Measurements from ENCODE around the gene MAML2.

MAML2 gene

DNA sequence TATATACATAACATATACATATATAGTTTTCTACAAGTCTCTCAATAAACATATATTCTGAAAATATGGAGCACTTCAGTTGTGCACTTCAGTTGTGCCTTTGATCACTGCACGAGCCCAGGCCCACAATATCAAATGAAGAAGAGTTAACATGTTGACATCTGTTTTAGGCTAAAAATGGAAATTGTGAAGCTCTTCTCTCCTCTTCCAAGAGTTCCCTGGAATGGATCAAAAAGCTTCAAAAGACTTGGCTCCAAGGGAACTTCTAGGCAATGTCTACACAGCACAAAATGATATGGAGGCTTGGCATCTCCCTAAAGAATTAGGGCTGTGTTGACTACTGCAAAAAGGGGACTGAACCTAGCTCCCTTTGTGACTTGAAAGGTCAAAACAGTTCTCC lies 36.9 kb downstream of the MAML2 start:
- Histone ChIP-seq H3K9ac (ENCODE audit: low read depth, low read length) (no peak overlapping the region), H3K27me3 (ENCODE audit: insufficient read depth, low read length, poor library complexity) (no peaks in the 10 kb centered on the region), H3K4me3 (ENCODE audit: low read depth in 1 of 2, low read length in 2 of 2) (no peak overlapping the region), H3K4me1 (ENCODE audit: insufficient read depth, low read length) (no peaks in the 10 kb centered on the region), H3K79me2 (ENCODE audit: insufficient read depth, low read length) (no peaks in the 10 kb centered on the region; the same call in 1 of the 2 replicates), H4K20me1 (ENCODE audit: insufficient read depth, low read length) (no peaks in the 10 kb centered on the region), H3K9me3 (ENCODE audit: insufficient read depth, low read length, severe bottlenecking) (no peaks in the 10 kb centered on the region), H3K27ac (ENCODE audit: low read length) (no peak overlapping the region), H3K4me2 (ENCODE audit: insufficient read depth, low read length) (no peak overlapping the region), H3K36me3 (ENCODE audit: insufficient read depth, low read length) (no peaks in the 10 kb centered on the region), H2AFZ (ENCODE audit: low read depth, low read length) (no peak overlapping the region)
- ATAC-seq (ENCODE audit: insufficient read depth, low read depth) (no peak), DNase-seq (no peak)
- TF ChIP-seq, protein P1, sequence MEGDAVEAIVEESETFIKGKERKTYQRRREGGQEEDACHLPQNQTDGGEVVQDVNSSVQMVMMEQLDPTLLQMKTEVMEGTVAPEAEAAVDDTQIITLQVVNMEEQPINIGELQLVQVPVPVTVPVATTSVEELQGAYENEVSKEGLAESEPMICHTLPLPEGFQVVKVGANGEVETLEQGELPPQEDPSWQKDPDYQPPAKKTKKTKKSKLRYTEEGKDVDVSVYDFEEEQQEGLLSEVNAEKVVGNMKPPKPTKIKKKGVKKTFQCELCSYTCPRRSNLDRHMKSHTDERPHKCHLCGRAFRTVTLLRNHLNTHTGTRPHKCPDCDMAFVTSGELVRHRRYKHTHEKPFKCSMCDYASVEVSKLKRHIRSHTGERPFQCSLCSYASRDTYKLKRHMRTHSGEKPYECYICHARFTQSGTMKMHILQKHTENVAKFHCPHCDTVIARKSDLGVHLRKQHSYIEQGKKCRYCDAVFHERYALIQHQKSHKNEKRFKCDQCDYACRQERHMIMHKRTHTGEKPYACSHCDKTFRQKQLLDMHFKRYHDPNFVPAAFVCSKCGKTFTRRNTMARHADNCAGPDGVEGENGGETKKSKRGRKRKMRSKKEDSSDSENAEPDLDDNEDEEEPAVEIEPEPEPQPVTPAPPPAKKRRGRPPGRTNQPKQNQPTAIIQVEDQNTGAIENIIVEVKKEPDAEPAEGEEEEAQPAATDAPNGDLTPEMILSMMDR (IDR thresholded peaks at IDR 0.05; ENCODE audit: borderline replicate concordance, extremely low read depth, low read length, poor library complexity, severe bottlenecking), result no peak
- TF ChIP-seq EZH2 (IDR thresholded peaks at IDR 0.05; ENCODE audit: borderline replicate concordance, low read depth, low read length, severe bottlenecking), result no peak

DNA sequence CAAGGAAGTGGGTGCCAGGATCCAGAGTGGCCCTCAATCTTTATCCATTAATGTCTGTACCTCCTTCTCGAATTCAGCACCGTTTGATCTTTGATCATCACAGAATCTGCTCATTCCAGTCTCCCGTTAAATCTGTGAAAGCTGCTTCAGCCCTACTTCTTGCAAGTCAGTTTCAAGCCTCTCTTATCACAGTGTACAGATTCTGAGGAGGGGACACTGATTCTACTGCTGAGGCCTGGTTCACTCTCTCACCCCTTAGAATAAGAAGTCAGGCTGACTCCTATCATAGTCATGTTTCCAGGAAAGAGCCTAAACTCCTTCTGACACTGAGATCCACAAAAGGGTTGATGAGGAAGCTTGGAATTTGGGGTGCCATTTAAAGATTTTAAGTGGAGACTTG lies 39.0 kb downstream of the MAML2 start:
- Histone ChIP-seq H4K20me1 (ENCODE audit: insufficient read depth, low read length) (no peaks in the 10 kb centered on the region), H3K9me3 (ENCODE audit: insufficient read depth, low read length, severe bottlenecking) (no peaks in the 10 kb centered on the region), H3K4me3 (ENCODE audit: low read depth in 1 of 2, low read length in 2 of 2) (no peak overlapping the region), H2AFZ (ENCODE audit: low read depth, low read length) (no peak overlapping the region), H3K9ac (ENCODE audit: low read depth, low read length) (no peak overlapping the region), H3K4me1 (ENCODE audit: insufficient read depth, low read length) (no peaks in the 10 kb centered on the region), H3K27ac (ENCODE audit: low read length) (no peak overlapping the region), H3K4me2 (ENCODE audit: insufficient read depth, low read length) (no peak overlapping the region), H3K79me2 (ENCODE audit: insufficient read depth, low read length) (no peaks in the 10 kb centered on the region; the same call in 1 of the 2 replicates), H3K36me3 (ENCODE audit: insufficient read depth, low read length) (no peaks in the 10 kb centered on the region), H3K27me3 (ENCODE audit: insufficient read depth, low read length, poor library complexity) (no peaks in the 10 kb centered on the region)
- ATAC-seq (ENCODE audit: insufficient read depth, low read depth) (no peak), DNase-seq (no peak)
- TF ChIP-seq, protein P1 (IDR thresholded peaks at IDR 0.05; ENCODE audit: borderline replicate concordance, extremely low read depth, low read length, poor library complexity, severe bottlenecking), result no peak
- no peak for TF ChIP-seq EZH2 (IDR thresholded peaks at IDR 0.05; ENCODE audit: borderline replicate concordance, low read depth, low read length, severe bottlenecking)

DNA sequence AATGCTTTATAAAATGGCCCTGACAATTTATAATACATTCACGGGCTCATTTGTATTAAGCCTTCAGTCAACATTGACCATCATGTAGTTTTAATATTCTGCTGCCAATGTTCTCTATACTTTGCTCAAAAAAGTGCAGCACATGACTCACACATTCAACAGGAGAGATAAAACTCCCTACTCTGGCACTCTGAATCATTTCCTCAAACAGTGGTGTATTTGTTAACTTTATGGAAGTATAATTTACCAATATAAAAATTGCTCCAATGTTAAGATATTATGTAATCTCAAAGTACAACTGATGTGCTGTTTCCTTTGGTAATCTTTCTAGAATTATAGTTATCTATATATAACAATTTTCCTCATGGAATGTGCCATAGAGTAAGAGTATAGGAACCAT lies 39.9 kb downstream of the MAML2 start:
- DNase-seq, result no peak
- ATAC-seq (ENCODE audit: insufficient read depth, low read depth), result no peak
- H3K4me3 ChIP-seq (ENCODE audit: low read depth in 1 of 2, low read length in 2 of 2), result no peak overlapping the region
- H3K27me3 ChIP-seq (ENCODE audit: insufficient read depth, low read length, poor library complexity), result no peaks in the 10 kb centered on the region
- H3K36me3 ChIP-seq (ENCODE audit: insufficient read depth, low read length), result no peaks in the 10 kb centered on the region
- no peak overlapping the region for H3K9ac ChIP-seq (ENCODE audit: low read depth, low read length)
- no peak overlapping the region for H3K4me2 ChIP-seq (ENCODE audit: insufficient read depth, low read length)
- no peak overlapping the region for H2AFZ ChIP-seq (ENCODE audit: low read depth, low read length)
- TF ChIP-seq, protein P1 (IDR thresholded peaks at IDR 0.05; ENCODE audit: borderline replicate concordance, extremely low read depth, low read length, poor library complexity, severe bottlenecking), result no peak
- no peak for TF ChIP-seq EZH2 (IDR thresholded peaks at IDR 0.05; ENCODE audit: borderline replicate concordance, low read depth, low read length, severe bottlenecking)
- no peaks in the 10 kb centered on the region for H3K4me1 ChIP-seq (ENCODE audit: insufficient read depth, low read length)
- H4K20me1 ChIP-seq (ENCODE audit: insufficient read depth, low read length), result no peaks in the 10 kb centered on the region
- H3K27ac ChIP-seq (ENCODE audit: low read length), result no peak overlapping the region
- H3K79me2 ChIP-seq (ENCODE audit: insufficient read depth, low read length), result no peaks in the 10 kb centered on the region; the same call in 1 of the 2 replicates
- H3K9me3 ChIP-seq (ENCODE audit: insufficient read depth, low read length, severe bottlenecking), result no peaks in the 10 kb centered on the region

DNA sequence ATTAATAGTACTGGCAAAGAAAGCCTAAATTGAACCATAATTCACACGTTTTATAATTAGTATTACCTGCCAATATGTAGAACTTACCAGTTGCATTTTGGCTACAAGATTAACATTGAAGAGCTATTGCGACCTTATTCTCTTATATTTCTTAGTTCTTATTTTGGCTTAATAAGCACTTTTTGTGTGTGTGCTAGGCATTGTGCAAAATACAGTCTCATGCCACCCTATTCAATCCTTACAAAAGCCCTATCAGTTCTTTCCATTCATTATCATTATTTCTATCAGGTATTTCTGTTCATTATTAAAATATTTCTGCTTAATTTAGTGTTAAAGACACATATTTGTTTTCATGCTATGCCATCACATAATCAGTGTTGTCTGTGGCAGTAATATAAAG lies 41.2 kb downstream of the MAML2 start:
- no peaks in the 10 kb centered on the region; the same call in 1 of the 2 replicates for H3K79me2 ChIP-seq (ENCODE audit: insufficient read depth, low read length)
- no peak for ATAC-seq (ENCODE audit: insufficient read depth, low read depth)
- no peak overlapping the region for H3K4me3 ChIP-seq (ENCODE audit: low read depth in 1 of 2, low read length in 2 of 2)

More for the DNA sequence above, 41.2 kb downstream of the MAML2 start:
- no peak for DNase-seq
- no peaks in the 10 kb centered on the region for H3K27me3 ChIP-seq (ENCODE audit: insufficient read depth, low read length, poor library complexity)
- H4K20me1 ChIP-seq (ENCODE audit: insufficient read depth, low read length), result no peaks in the 10 kb centered on the region
- H2AFZ ChIP-seq (ENCODE audit: low read depth, low read length), result no peak overlapping the region
- no peak overlapping the region for H3K9ac ChIP-seq (ENCODE audit: low read depth, low read length)
- no peaks in the 10 kb centered on the region for H3K9me3 ChIP-seq (ENCODE audit: insufficient read depth, low read length, severe bottlenecking)
- no peaks in the 10 kb centered on the region for H3K4me1 ChIP-seq (ENCODE audit: insufficient read depth, low read length)
- no peak overlapping the region for H3K27ac ChIP-seq (ENCODE audit: low read length)
- no peak for TF ChIP-seq EZH2 (IDR thresholded peaks at IDR 0.05; ENCODE audit: borderline replicate concordance, low read depth, low read length, severe bottlenecking)
- TF ChIP-seq, protein P1 (IDR thresholded peaks at IDR 0.05; ENCODE audit: borderline replicate concordance, extremely low read depth, low read length, poor library complexity, severe bottlenecking), result no peak
- no peaks in the 10 kb centered on the region for H3K36me3 ChIP-seq (ENCODE audit: insufficient read depth, low read length)
- no peak overlapping the region for H3K4me2 ChIP-seq (ENCODE audit: insufficient read depth, low read length)

All from DND-41 (cell line).